GM21825 (cell line): ENCODE data around the gene NDUFAF5.
A peak's percentile ranks its signal among the peaks of the same experiment; 100 is the strongest.
"Not testable (repeated sequence)": the region's sequence is repeated elsewhere in the genome, so short reads cannot be mapped to it uniquely, and the experiment has no call there.

Experiments used
- ATAC-seq: cut with Tn5 transposase; IDR thresholded peaks from one replicate; pipeline ENCODE4 v1.9.1; 2021; ENCODE audit warnings: mild to moderate bottlenecking, moderate library complexity; ENCODE audit not compliant: unreplicated experiment

NDUFAF5 gene

GRCh38 chr20:13784893-13785715 is at the start of gene NDUFAF5, which contains the start of gene ESF1:
Gene NDUFAF5 (plus strand): TSS chr20:13785028. CDS start chr20:13785069, 41 bp downstream.
Gene ESF1 (minus strand): TSS chr20:13784919. CDS start chr20:13783140, 1,779 bp downstream.
- ATAC-seq: peak; percentile 98

- ATAC-seq: no peak
Measured at GRCh38 chr20:13735826-13736225, 49.0 kb upstream of the NDUFAF5 start.

GRCh38 chr20:13736436-13737191 is 48.2 kb upstream of the NDUFAF5 start:
- ATAC-seq: no peak

- not testable (repeated sequence) for ATAC-seq
Measured at GRCh38 chr20:13738187-13738586, 46.6 kb upstream of the NDUFAF5 start.

- no peak for ATAC-seq
Measured at GRCh38 chr20:13739731-13740649, 44.8 kb upstream of the NDUFAF5 start.

- ATAC-seq: no peak
Measured at GRCh38 chr20:13741879-13742278, 42.9 kb upstream of the NDUFAF5 start.

- no peak for ATAC-seq
Measured at GRCh38 chr20:13744352-13744751, 40.5 kb upstream of the NDUFAF5 start.

GRCh38 chr20:13745784-13746183 is 39.0 kb upstream of the NDUFAF5 start:
- no peak for ATAC-seq

- no peak for ATAC-seq
Measured at GRCh38 chr20:13749811-13750210, 35.0 kb upstream of the NDUFAF5 start.

- ATAC-seq: no peak
Measured at GRCh38 chr20:13753436-13754036, 31.3 kb upstream of the NDUFAF5 start.

- ATAC-seq: no peak
Measured at GRCh38 chr20:13755809-13756208, 29.0 kb upstream of the NDUFAF5 start.

- no peak for ATAC-seq
Measured at GRCh38 chr20:13756551-13756950, 28.3 kb upstream of the NDUFAF5 start.

GRCh38 chr20:13758884-13759283 is 25.9 kb upstream of the NDUFAF5 start:
- no peak for ATAC-seq

- ATAC-seq: not testable (repeated sequence)
Measured at GRCh38 chr20:13760451-13760946, 24.3 kb upstream of the NDUFAF5 start.

- no peak for ATAC-seq
Measured at GRCh38 chr20:13765299-13765698, 19.5 kb upstream of the NDUFAF5 start.

GRCh38 chr20:13765868-13766416 is 18.9 kb upstream of the NDUFAF5 start:
- no peak for ATAC-seq

- no peak for ATAC-seq
Measured at GRCh38 chr20:13770141-13770540, 14.7 kb upstream of the NDUFAF5 start.

GRCh38 chr20:13771853-13772453 is 12.9 kb upstream of the NDUFAF5 start:
- no peak for ATAC-seq

GRCh38 chr20:13772529-13772928 is 12.3 kb upstream of the NDUFAF5 start:
- no peak for ATAC-seq

- no peak for ATAC-seq
Measured at GRCh38 chr20:13775867-13776266, 9.0 kb upstream of the NDUFAF5 start.
